GM12873 (cell line): ENCODE results near the gene GALNT10.

Experiments
- TF ChIP-seq, protein P1 (sequence below): IDR thresholded peaks from 2 replicates; pipeline ENCODE4 v1.5.1; 2012; ENCODE audit warnings: low read depth, mild to moderate bottlenecking, moderate library complexity, low read length, control low read depth; ENCODE audit not compliant: insufficient read depth; ENCODE audit errors: missing control alignments

GALNT10 gene

DNA sequence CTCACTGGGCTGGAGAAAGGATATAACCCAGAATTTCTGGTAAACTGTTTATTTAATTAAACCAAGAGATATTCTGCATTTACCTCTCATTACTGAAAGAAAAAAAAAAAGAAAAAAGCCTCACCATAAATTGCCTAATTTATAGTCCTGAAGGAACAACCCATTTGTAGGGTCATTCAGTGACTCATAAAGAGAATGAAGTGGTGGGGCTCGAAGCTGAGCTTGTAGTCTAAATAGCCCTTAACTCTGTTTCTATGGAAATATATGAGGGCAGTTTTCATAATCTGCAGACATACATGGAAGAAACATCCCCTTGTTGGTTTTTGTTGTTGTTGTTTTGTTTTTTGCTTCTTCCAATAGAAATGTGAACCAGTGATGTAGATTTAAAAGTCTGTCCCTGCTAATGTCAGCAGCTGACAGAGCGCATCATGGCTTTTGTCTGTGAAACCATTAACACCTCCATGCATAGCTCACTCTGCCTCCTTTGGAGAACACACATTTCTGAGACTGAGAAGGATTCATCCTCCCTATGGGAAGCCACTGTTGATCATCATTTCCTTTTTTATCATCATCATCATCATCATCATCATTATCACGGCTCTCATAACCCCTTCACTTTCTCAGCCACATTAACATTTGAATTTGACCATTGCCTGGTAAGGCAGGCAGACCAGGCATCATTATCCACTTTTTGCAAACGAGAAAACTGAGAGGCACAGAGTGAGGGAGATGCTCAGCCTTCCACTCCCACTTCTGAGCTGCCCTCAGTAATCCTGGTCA is 187.4 kb downstream of the GALNT10 start:
- TF ChIP-seq, protein P1, sequence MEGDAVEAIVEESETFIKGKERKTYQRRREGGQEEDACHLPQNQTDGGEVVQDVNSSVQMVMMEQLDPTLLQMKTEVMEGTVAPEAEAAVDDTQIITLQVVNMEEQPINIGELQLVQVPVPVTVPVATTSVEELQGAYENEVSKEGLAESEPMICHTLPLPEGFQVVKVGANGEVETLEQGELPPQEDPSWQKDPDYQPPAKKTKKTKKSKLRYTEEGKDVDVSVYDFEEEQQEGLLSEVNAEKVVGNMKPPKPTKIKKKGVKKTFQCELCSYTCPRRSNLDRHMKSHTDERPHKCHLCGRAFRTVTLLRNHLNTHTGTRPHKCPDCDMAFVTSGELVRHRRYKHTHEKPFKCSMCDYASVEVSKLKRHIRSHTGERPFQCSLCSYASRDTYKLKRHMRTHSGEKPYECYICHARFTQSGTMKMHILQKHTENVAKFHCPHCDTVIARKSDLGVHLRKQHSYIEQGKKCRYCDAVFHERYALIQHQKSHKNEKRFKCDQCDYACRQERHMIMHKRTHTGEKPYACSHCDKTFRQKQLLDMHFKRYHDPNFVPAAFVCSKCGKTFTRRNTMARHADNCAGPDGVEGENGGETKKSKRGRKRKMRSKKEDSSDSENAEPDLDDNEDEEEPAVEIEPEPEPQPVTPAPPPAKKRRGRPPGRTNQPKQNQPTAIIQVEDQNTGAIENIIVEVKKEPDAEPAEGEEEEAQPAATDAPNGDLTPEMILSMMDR = no peak

DNA sequence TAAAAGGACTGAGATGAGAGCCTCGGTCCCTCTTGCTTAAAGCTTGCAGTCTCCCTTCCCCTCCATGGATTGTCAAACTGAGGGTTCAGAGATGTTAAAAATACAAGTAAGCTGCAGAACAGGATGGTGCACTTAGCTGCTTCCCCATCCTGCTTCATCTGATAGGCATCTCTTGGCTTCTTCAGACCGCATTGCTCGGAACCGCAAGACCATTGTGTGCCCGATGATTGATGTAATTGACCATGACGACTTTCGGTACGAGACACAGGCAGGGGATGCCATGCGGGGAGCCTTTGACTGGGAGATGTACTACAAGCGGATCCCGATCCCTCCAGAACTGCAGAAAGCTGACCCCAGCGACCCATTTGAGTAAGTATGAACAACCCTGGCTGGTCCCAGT is 189.7 kb downstream of the GALNT10 start:
- TF ChIP-seq, protein P1 = no peak

DNA sequence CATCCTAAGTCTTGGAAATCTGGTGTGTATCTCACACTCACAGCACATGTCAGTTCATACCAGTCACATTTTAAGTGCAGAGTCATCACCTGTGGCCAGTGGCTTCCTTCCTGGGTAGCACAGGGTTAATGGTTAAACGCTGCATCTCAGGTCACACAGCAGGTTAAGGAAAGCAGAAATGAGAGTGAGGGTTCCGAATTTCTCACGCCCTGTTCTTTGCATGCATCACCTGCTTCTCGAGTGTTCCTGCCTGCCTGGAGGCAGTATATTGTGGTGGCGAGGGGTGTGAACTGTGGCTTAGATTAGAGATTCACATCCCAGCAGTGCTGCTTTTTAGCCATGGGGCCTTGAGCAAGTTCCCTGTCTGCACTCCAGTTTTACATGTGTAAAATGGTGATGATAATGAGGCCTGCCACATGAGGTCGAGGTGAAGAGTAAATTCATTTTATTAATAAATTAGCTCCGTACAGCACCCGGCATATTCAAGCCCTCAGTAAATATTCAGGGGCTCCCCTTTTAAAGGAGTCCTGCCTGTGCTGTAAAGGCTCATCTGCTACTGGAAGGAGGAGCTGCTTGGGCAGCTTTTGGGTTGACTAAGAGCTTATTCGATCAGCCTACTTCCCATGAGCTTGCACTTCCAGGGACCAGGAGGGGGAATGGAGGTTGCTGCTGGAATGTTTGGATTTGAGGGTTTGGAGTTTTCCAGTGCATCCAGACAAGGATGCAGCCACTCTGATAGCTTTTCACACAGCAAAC is 194.1 kb downstream of the GALNT10 start:
- TF ChIP-seq, protein P1 = no peak

DNA sequence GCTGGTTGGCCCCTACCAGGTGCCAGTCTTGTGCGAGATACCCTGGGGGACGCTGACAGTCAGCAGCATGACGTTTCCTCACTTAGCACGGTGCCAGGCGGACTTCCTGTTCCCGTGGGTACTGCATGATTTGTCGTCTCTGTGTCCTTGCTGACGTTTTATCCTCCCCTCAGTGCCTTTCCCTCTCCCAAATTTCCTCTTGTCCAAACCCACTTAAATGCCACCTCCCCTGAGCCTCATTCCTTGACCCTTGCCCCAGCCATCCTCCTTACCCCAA is 194.6 kb downstream of the GALNT10 start:
- TF ChIP-seq, protein P1 = no peak

DNA sequence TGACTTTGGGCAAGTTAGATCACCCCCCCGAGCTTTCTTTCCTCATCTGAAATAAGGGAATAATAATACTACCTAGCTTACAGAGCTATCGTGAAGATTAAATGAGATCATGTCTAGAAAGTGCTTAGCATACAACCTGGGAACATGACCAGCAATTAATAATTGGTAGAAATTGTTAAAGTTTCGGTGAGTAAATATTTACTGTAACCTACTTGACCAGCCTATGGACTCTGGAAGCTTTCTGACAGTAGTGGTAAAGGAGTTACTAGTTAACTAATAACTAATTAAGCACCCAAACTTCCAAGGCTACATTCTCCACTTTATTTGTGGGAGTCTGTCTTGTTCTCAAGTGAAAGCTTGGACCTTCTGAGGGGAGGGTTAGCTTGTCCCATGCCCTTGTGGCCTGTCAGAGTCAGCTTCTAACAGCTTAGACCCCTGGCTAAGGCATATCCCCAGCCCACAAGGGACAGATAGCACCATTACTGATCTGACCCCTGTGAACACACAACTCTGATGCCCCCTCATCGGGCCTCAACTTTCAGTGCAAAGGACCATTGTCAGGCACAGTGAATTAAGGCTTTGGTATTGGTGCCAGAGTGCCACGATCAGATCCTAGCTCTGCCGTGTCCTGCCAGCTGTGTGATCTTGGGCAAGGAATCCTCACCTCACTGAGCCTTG is 196.6 kb downstream of the GALNT10 start:
- TF ChIP-seq, protein P1 = no peak

DNA sequence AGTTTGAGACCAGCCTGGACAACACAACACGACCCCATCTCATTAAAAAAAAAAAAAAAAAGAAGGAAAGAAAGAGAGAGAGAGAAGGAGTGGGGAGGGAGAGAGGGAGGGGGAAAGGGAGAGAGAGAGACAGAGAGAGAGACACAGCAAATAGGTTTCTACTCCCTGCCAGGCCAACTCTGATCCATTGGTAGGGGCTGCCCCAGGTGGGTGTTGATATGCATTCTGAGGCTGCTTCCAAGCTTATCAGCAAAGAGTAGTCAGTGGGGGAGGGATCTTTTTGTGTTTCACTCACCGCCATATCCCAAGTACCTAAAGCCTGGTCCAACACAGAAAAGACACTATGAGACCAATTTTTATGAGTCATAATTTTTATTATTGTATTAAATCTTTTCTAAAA is 198.3 kb downstream of the GALNT10 start:
- TF ChIP-seq, protein P1 = no peak

DNA sequence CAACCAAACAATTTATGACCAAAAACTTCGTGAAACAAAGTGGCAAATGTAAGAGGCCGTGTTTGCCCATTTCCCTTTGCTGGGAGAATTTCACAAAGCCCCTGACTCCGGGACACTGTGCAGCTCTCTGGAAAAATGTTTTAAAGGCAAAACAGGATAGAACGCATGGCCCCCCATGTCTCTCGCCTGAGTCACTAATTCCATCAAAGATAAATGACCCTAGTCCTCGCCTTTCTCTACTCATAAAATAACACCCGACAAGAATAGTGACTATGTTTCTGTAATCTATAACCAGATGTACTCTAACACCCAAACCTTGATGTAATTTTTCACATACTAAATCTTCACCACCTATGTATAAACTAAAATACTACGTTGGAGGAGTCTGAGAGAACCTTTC is 199.6 kb downstream of the GALNT10 start:
- TF ChIP-seq, protein P1 = no peak
